GM15510 (cell line): ENCODE data around the gene LPAR1.

ENCODE experiments used
- POLR2A ChIP-seq: IDR thresholded peaks from 3 replicates; pipeline ENCODE4 v1.6.1; 2011; ENCODE audit warnings: borderline replicate concordance; ENCODE audit not compliant: insufficient read length; ENCODE audit errors: extremely low read depth

Gene LPAR1

DNA sequence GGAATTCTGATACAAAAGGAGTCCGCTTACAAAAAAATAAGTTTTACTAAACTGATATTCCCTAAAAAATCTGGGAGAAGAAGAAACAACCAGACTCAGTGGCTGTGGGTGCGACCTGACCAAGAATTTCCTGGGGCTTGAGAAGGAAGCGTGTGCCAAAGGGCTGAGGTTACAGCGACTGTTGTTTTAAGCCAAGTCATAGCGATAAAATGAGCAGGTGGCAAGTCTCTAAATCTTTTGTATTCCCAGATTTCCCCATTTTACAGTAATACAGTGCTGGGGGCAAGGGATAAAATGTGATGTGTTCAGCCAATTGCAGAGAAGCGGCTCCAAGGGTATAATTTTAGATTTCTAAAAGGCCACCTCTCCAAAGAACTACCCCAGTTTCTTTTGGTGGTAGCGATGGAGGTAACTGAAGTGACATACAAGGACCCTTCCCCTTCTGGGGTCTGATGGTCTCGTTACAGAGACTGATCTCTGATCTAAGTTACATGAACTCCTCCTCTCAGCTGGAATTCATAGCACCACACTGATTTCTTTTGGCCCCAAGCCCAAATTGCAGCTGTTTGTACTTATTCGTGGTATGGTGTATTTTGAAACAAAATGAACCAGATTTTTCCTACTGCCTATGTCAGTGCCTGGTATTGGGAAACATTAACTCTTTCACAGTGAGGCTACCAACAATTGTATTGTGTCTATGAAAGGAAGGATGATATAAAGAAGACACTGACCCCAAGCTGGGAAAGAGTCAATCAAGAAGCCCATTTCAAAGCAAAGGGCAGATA is 41.6 kb downstream of the LPAR1 start:
- TF ChIP-seq POLR2A: no peak

DNA sequence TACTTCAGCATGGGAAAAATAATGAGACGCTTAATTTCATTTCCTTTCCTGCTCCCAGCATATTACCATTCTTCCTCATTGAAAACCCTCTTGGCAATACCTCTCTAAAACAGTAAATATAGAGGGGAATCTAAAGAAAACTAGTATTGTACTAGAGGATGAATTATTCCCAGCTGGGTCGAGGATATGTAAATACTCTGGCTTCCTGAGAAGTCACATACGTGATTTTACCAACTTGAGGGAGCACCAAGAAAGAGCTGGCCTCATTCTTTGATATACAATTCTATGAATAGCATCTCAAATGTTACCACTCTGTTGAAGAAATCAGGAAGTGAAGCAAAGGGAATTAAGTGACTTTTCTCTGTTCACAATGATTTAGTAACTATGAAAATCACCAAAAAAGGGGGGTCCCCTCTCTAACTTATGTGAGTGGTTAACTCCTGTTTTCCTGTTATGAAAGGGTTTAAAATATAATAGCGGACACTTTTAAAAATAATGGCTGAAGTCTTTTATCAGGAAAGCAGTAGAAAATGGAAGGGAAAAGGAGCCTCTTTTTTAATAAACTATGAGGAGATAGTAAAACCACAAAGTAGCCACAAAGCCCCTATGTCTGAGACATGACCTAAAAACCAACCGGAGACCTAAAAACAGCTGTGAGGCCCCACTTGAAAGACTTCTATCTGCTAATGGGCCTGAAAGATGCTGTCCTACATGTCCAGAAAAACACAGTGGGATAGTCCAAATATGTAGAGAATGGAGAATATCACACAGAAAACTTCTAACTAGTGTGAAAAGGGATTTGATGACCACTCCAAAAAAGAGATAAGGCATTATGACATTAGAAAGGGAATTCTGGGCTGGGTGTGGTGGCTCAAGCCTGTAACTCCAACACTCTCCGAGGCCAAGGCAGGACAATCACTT is 42.6 kb downstream of the LPAR1 start:
- no peak for TF ChIP-seq POLR2A

GRCh38 chr9:110994771-110995241 is 43.5 kb downstream of the LPAR1 start:
- TF ChIP-seq POLR2A: no peak

- no peak for TF ChIP-seq POLR2A
Observed at GRCh38 chr9:110990481-110990880, 47.8 kb downstream of the LPAR1 start.

GRCh38 chr9:110986529-110986928 is 51.7 kb downstream of the LPAR1 start:
- no peak for TF ChIP-seq POLR2A

- no peak for TF ChIP-seq POLR2A
Observed at GRCh38 chr9:110984890-110985437, 53.3 kb downstream of the LPAR1 start.

GRCh38 chr9:110980261-110980660 is 58.0 kb downstream of the LPAR1 start:
- TF ChIP-seq POLR2A: no peak

DNA sequence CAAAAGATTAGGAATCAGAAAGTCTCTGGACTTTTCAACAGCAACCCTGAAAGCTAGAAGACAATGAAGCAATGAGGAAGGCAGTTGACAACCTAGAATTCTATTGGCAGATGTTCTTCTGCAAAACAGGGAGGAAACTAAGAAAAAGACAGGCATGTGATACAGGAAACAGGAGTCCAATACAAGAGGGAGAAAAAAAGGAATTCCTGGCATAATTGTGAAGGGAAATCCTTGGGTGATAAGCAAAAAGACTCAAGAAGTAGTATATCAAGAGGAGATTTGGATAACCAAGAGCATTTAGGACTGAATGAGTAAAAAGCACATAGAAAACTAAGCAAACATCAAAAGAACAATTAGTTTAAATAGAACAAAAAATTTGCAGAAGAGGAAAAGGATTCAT is 58.6 kb downstream of the LPAR1 start:
- TF ChIP-seq POLR2A: no peak

- TF ChIP-seq POLR2A: no peak
Observed at GRCh38 chr9:110978516-110978915, 59.8 kb downstream of the LPAR1 start.

GRCh38 chr9:110977259-110977709 is 61.0 kb downstream of the LPAR1 start:
- TF ChIP-seq POLR2A: no peak

GRCh38 chr9:110975969-110976368 is 62.3 kb downstream of the LPAR1 start:
- TF ChIP-seq POLR2A: no peak

DNA sequence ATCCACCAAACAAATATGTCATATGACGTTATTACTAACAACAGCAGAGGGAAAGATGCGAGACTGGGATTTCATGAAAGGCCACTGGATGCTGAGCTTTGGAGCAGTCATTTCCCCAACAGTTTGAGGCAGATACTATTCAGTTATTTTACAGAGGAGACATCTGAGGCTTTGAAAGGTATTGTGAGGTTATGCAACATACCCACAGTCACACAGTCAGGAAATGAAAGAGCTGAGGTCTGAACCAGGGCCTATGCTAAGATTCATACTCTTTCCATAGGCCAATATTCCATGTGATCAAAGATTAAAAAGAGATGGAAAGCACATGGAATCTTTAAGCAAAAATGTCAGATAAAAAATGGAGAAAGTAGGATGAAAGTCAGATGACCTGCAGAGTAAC is 63.0 kb downstream of the LPAR1 start:
- TF ChIP-seq POLR2A: no peak

- no peak for TF ChIP-seq POLR2A
Observed at GRCh38 chr9:110971705-110972104, 66.6 kb downstream of the LPAR1 start.

DNA sequence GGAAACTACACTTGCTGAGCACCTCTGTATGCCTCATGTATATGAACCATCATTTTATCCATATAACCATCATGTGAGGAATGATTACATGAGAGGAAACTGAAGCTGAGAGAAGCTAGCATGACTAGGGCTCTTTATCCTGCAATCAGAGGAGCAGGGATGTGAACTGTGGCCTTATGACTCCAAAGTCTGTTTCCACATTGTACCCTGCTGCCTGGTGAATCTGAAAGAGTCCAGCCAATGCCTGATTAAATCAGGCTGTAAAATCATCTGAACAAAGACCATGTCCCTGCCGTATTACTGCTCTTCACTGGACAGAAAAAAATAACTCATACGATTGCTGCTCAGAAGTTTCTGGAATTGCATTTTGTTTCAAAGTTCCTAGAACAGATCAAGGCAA is 67.0 kb downstream of the LPAR1 start:
- TF ChIP-seq POLR2A: no peak

- no peak for TF ChIP-seq POLR2A
Observed at GRCh38 chr9:110969971-110970386, 68.3 kb downstream of the LPAR1 start.
